Testis (tissue), 2 donors: Measurements from ENCODE around the gene NEMP2.

Experiments used
- CTCF ChIP-seq, 3 experiments: fragments of 450-650 bp in 2 of 3; fragments of 200-600 bp in 1 of 3; sonication (generic) in 1 of 3; IDR thresholded peaks; one replicate each; pipeline ENCODE4 v1.5.1; 2016 to 2019; ENCODE audit warnings: antibody characterized with exemption in 3 of 3, mild to moderate bottlenecking in 2 of 3, moderate library complexity in 1 of 3
- POLR2A ChIP-seq: fragments of 450-650 bp; IDR thresholded peaks from one replicate; pipeline ENCODE4 v1.6.1; 2017; ENCODE audit warnings: antibody characterized with exemption, mild to moderate bottlenecking, moderate library complexity

GRCh38 chr2:190579915-190580846 is 45.7 kb upstream of the NEMP2 start:
- TF ChIP-seq CTCF (IDR thresholded peaks at IDR 0.05) (no peak), POLR2A (no peak)
